ENCODE results near the gene SAMD7.
A peak's percentile ranks its signal among the peaks of the same experiment; 100 is the strongest.

SAMD7 gene, protein sequence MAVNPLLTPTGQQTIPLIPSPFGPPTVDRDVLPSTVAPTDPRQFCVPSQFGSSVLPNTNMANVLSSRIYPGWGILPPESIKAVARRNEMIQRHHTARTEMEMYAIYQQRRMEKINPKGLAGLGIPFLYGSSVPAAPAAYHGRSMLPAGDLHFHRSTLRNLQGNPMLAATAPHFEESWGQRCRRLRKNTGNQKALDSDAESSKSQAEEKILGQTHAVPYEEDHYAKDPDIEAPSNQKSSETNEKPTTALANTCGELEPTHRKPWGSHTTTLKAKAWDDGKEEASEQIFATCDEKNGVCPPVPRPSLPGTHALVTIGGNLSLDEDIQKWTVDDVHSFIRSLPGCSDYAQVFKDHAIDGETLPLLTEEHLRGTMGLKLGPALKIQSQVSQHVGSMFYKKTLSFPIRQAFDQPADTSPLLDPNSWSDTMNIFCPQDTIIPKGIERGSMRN

DNA sequence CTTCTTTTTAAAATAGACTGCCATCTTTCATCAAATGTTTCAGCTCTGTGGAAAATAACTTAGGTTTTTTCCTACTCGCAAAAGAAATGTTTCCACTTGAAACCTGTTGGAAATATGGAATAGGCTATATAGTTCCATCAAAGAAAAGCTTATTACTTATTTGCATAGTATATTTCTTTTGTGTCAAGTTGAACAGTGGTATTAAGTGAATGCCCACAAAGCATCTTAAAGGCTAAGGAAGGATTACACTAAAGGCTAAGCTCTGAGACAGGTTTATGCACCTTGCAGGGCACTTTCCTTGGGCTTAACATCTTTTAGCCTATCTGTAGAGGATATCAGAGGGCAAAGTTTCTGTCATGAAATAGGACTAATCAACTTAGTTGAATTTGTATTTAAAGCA lies at the start of gene SAMD7:
Gene SAMD7, plus strand, starts transcription at position 301 of the 400 bp plus-strand sequence. CDS start 7,927 bp downstream, outside the sequence.
- DNase-seq (ENCODE audit: low spot score) = no peak

DNA sequence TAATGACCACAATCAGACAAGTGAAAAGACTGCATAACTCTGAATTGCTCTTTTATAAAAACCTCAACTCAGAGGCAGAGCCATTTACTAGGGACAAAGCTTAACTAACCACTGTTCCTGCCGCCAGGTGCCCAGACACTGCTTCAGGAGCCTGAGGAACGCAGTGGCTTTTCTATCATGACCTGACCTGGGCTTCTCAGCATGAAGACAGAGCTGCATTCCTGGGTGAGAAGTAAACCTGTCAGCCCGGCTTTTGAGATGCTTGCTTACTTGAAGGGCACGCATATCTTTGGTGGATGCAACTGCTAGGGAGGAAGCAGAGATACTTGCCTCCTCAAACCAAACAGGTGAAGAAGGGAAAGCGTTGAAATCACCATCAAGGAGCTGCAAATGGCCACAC lies 49.5 kb upstream of the SAMD7 start:
- no peak for DNase-seq (ENCODE audit: low spot score)

DNA sequence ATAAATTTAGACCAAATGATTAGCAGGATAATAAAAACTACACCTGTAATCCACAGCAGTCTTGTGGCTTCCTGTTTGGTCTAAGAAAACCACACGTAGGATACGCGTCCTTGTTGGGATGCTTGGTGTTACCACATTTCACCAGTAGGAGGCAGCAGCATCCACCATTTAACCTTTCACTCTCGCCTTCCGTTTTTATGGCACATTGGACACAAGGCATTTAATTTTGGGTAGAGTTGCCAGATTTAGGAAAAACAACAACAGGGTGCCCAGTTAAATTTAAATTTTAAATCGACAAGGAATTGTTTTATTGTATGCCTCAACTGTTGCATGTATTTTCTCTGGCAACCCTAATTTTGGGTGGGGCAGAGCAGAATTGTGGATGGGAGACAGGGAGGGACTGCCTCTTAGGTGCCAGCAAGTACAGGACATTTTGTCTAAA lies 47.9 kb upstream of the SAMD7 start:
- DNase-seq (ENCODE audit: low spot score) = peak; percentile 70

DNA sequence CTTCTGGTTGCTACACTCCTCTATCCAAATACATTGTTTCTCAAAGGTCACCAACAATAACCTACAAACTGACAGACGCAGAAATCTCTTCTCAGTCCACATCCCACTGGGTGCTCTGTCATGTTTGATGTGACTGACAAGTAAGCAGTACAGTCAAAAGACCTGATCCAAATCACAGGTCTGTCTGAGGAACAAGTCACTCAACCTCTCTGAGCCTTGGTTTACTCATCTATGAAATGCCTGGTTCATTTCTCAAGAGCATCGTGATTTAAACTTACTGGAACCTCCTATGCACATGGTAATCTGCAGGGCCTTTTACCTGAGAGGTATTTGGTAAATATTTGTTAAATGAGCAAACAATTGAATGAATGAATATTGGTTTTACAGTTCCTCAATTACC lies 47.1 kb upstream of the SAMD7 start:
- DNase-seq (ENCODE audit: low spot score) = no peak

DNA sequence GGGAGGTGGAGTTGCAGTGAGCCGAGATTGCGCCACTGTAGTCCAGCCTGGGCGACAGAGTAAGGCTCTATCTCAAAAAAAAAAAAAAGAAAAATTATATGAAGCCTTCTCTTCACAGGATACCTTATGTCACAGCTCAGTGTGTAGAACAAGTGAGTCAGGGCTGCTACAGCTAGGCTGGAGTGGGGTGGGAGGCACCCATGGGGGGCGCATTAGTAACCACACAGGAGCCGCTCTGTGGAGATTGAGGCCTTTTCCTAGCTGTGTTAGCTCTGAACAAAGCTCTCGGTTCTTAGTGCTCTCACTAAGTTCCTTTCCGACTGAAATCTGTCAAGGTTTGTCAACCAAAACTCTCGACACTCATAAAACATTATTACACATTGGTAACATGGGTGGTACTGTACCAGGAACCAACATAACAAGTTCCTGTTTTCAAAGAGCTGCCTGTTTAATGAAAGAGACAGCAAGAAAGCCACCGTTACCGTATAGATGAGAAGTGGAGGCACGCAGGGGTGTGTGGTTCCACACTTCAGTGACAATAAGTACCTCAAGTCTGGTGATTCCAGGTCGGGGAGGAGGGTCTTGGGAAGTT lies 46.1 kb upstream of the SAMD7 start:
- no peak for DNase-seq (ENCODE audit: low spot score)

DNA sequence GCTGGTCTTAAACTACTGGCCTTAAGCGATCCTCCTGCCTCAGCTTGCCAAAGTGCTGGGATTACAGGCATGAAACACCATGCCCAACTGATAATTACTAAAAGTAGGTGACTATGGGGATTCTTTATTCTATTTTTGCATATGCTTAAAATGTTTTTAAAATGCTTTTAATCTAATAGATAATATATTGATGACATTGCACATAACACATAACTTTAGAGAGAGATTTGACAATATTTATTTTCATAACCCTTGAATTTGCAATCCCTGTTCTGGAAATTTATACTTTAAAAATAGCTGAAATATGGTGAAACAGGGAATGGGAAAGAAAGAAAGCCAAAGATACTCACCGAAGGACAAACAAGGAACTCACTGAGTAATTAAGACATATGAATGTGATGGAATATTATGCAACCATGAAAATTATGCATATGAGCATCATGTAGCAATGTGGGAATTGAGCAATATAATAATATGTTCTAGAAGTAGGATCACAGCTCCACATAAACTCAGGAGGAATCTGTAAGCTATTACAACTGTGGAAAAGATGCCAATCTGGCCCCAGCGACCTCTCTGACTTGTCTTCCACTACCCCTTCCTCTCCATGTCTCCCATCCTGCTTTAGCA lies 43.7 kb upstream of the SAMD7 start:
- no peak for DNase-seq (ENCODE audit: low spot score)

DNA sequence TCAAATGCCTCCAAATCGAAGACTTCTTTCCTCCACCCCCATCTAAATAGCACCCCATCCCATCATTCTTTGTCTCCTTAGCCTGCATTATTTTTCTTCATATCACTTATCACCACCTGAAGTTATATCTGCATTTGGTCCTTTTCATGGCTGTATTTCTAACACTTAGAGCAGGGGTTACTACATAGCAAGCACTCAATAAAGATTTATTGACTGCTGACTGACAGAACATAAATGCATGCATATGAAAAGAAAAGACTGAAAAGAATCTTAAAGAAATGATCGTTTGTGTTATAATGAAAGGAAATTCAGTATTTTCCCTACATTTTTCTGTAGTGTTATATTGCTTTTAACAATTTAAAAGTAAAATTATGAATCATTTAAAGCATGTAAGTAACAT lies 43.0 kb upstream of the SAMD7 start:
- DNase-seq (ENCODE audit: low spot score) = no peak

DNA sequence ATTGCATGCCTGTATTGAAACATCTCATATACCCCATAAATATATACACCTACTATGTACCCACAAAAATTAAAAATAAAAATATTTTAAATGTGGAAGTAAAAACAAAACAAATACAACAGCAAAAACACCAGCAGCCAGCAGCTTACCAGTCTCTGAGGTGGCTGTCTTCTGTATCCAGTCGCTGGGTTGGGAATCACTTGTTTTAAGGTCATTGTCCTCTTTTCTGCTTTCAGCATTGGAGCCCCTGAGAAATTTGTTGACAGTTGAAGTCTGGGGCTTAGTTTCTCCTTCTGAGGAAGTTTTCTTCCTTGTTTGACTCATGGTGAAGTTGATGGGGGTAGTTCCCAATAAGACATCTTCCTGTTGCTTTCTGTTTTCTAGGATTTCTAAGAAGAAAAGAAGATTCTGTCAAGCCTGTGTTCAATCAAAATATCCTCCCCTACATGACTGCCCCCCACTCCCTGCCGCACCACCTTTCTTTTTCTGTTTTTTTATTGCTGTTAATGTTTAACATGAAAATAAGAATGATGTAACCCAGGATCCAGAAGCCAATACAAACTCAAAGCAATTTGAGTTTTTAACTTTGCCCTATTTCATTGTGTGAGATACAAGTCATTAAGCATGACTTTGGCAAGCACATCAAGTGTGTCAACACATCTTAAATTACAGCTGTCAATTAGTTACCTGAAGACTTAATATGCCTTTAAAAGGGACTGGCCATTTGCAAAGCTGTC lies 41.7 kb upstream of the SAMD7 start, which contains the start of gene LRRC31:
Gene LRRC31, minus strand, starts transcription at position 452 of the 737 bp plus-strand sequence. Its CDS starts 128 bp downstream, at position 324.
- no peak for DNase-seq (ENCODE audit: low spot score)

DNA sequence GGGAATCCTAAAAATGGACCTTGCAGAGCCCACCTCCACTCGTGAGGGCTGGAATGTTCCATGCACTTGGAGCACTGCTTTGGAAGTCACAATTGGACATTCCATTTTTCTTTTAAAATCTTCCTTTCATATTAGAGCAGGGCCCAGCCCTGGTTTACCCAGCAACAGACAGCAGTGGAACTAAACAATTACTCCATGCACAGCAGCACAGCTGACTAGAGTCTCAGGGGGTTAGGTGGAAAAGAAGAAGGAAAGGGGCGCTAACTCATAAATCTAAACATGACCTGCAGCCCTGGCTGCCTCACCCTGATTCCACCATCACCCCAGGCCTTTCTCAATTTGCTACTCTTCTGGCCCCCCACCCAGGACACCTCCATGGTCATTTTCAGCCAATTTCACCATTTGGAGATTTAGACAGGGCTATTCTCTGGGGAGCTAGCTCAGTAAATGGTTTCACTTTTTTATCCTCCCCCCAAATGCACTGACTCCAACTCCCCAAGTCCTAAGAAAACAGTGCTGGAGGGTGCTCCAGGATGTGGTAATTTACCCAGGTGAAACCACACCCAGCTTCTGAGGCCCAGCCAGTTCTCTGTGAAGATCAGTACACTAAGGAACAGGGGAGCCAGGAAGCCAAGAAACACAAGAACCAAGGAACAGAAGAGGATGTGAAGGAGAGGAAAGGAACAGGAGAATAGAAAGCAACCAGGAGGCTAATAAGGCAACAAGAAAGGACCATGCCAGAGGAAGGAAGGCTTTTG lies 40.1 kb upstream of the SAMD7 start:
- no peak for DNase-seq (ENCODE audit: low spot score)

DNA sequence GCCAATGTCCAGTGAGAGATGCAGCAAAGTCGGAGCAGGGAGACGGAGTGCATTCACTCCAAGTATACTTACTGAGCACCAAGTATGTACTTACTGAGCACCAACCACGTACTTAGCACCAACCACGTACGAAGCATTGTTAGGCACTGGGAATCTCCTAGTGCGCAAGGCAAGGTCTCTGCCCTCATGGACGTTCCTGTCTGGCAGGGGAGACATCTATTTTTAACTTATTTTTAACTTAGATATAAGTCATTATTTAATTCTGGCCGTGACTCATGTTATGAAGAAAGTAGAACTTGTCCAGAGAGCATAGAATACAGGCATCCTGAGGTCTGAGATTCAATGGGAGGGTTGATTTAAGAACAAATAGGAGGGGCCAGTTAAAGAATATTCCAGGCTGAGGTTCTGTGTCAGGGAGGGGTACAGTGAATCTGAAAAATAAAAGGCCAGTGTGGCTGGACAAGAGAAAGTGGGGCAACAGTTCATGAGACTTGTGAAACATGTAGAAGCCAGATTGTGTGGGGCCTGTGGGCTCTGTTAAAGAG lies 32.3 kb upstream of the SAMD7 start:
- DNase-seq (ENCODE audit: low spot score) = no peak

DNA sequence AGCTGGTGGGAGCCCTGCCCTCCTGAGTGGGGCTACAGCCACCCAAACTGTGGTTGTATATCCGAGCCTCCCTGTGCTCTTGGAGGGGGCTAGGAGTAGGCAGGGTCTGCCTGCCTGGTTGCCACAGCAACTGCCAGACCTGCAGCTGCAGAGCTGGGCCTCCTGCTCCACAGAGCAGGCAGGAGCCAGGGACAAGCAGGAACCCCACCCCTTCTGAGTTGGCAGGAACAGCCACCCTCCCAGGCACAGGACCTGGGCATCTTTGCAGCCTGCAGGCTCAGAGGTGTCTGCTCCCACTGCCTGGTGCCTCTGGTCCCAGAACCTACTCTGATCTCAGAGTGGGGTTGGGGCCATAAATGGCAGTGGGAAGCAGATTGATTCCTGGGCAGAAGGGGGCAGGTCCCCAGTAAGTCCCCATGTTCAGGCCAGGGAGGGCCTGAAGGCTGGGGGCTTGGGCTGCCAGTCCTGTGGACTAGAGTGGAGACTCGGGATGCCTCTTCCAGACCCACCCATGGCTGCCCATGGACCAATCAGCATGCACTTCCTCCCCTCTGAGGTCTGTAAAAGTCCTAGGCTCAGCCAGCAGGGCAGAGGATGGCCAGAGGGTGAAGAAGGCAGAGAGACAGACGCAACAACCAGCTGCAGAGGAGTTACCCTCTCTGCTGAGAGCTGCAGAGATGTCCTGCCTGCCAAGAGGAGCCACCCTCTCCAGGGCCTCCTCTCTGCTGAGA lies 31.4 kb upstream of the SAMD7 start:
- peak; percentile 49 for DNase-seq (ENCODE audit: low spot score)

DNA sequence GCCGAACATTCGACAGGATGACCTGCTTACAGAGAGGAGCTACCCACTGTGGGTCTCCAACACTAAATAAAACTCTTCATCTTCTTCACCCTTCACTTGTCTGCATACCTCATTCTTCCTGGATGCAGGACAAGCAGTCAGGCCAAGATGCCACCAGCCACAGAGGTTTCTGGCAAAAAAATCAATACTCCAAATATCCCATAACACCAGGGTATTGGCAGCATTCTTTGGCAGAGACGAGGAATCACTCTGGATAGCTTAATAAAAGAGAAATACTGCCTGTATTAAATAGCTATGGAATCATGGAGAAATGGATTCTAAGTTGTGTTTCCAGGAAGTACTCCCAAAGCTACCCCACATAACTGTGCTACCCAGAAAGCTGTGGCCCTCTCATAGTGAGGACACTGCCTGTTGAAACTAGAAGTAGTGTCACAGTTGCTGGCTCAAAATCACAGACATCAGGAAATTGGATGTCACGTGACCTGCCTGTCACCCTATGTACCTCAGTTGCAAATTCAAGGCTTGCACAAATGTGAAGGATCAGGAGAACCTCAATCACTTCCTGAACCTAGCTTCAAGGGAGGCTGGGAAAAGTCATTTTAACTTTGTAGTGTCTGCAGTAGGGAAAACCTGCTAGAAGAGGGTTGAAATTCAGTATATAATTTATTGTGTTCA lies 30.7 kb upstream of the SAMD7 start:
- no peak for DNase-seq (ENCODE audit: low spot score)

DNA sequence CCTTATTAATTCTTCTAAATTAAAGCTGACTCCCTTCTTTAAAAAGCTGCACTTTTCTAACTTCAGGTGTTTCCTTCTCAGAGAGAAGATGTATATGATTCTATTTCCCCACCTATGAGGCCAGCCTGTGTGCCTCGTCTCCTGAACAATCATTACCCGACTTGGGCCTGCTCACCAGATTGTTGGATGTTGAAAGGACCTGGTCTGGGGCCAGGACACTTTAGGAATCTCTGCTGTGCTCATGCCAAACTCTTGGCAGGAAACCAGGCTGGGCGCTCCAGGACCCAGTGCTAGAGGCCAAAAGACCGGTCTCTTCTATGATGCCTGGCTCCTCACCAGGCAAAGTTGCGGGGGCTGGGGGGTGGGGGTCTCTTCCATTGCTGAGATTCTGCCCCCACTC lies 24.7 kb upstream of the SAMD7 start:
- DNase-seq (ENCODE audit: low spot score) = no peak

DNA sequence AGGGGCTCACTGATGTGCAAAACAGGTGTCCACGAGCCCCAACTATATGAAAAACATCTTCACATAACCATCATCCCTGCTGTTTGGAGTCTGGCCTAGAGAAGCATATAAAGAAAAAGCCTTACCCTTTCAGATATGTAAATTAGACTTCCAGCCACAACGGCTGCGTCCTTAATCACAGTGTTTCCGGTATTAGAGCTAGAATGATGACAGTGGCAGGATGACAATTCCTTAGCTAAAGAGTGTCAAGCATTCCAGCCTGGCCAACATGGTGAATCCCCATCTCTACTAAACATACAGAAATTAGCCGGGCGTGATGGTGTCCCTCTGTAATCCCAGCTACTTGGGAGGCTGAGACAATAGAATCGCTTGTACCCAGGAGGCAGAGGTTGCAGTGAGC lies 19.5 kb upstream of the SAMD7 start:
- no peak for DNase-seq (ENCODE audit: low spot score)

DNA sequence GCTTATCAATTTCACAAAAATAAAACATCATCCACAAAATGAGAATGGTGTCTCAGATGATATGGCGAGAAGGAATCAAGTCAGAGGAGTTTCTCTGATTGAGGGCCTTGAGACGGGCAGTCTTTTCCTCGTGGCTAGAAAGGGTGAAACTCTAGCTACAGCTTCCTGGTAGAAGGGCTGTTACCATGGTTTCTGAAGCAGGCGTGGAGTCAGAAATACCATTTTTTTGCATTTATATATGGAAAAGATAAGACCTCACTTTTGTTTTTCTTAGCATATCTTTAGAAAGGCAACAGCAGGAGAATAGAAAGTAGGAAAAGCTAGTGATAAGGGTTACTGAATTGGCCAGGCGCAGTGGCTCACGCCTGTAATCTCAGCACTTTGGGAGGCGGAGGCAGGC lies 17.3 kb upstream of the SAMD7 start:
- DNase-seq (ENCODE audit: low spot score) = no peak

DNA sequence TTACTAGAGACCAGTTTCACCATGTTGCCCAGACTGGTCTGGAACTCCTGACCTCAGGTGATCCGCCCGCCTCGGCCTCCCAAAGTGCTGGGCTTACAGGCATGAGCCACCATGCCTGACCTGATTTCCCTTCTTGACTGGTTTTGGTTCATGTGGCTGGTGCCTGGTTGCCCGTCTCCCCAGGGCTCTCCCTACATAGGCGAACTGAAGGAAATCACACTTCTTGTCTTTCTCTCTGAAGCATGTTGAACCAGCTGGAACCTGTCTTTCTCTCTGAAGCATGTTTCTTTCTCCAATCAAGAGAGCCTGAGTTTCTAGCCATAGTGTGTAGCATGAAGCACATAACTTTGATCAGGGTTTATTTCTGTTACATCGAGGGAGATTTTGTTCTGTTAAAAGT lies 16.3 kb upstream of the SAMD7 start:
- DNase-seq (ENCODE audit: low spot score) = no peak

DNA sequence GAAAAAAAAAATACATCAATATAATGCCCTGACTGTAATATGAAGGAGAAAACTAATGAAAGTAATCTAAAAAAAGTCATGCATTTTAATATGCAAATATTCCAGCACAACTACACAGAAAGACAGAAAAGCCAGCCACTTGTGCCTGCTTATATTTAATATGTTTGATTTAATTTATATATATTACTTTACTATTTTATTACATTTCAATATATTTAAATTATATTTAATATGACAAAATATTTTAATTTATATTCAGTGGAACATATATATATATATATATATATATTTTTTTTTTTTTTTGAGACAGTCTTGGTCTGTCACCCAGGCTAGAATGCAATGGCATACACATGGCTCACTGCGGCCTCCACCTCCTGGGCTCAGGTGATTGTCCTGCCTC lies 14.1 kb upstream of the SAMD7 start:
- no peak for DNase-seq (ENCODE audit: low spot score)

DNA sequence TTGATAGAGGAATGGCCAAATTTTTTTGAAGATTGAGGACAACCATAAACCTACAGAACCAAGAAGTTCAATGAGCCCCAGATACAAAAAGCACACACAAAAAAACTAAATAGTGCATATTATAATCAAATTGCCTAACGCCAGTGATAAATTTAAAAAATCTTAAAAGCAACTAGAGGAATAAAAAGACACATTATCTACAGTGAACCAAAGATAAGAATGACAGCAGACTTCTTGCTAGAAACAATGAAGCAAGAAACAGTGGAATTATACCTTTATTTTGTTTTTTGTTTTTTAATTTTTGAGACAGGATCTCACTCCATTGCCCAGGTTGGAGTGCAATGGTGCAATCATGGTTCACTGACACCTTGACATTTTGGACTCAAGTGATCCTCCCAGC lies 9.9 kb upstream of the SAMD7 start:
- DNase-seq (ENCODE audit: low spot score) = no peak

DNA sequence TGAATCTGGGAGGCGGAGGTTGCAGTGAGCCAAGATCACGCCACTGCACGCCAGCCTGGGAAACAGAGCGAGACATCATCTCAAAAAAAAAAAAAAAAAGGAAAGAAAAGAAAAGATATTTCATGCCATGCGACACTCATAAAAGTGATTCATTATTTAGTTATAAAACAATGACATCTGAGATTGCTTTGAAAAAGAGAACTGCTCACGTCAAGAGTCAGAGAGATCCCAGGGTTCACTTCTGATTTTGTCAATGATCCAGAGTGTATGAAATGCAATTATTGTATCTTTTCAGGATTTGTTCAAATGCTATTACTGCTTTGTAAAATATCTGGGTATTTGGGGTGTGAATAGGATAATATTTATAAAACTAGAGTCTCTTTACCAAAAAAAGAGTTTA lies 6.0 kb upstream of the SAMD7 start:
- no peak for DNase-seq (ENCODE audit: low spot score)

DNA sequence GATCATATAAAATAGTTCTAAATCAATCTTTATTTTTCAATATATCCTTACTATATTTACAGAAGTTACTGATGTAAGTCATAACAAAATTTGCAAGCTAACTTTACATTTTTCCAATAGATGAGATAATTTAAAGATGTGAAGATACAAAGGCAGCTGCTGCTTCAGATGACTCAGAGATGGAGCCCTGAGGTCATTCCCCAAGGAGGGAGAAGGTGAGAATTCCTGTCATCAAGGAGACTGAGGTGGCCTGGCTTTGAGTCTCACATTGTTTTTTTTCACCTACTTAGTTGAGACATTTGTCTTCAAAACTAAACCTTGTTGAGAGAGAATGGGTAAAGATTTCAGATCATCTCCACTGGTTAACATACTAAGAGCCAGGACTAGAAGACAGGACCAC lies 3.9 kb upstream of the SAMD7 start:
- DNase-seq (ENCODE audit: low spot score) = no peak
